CD14-positive monocyte (primary cell): Measurements from ENCODE around the gene NAPB. TPM values are rescaled to one million over a fixed set of nuclear protein-coding genes. Genes with fewer than 3 reads are reported as not detected.
A peak's percentile ranks its signal among the peaks of the same experiment; 100 is the strongest.

ENCODE experiments used
- DNase-seq, 3 donors: peaks; one replicate each; pipeline ENCODE4 v3.0.0-alpha.2; 2011 to 2022
- H2AFZ ChIP-seq: 2 replicates; pipeline ENCODE4 v1.6.0; 2012; ENCODE audit warnings: mild to moderate bottlenecking, low read depth, low read length, inconsistent platforms; ENCODE audit not compliant: insufficient read depth, poor library complexity, severe bottlenecking
- H3K27ac ChIP-seq, 2 donors: 1 replicate in 1 of 2; 2 replicates in 1 of 2; pipeline ENCODE4 v1.5.1; 2012 to 2013; ENCODE audit warnings: low read length in 2 of 2, control low read depth in 1 of 2, inconsistent platforms in 1 of 2, low read depth in 1 of 2, mild to moderate bottlenecking in 1 of 2
- H3K27me3 ChIP-seq, 2 donors: one replicate each; pipeline versions ENCODE4 v1.6.0 to v1.6.1; 2011 to 2013; ENCODE audit warnings: low read length in 2 of 2; ENCODE audit not compliant: control insufficient read depth in 2 of 2, insufficient read depth in 2 of 2
- H3K36me3 ChIP-seq, 2 donors: replicated peaks in 1 of 2; 1 replicate in 1 of 2; 2 replicates in 1 of 2; pipeline versions ENCODE4 v1.5.1 to v1.6.1; 2012 to 2013; ENCODE audit warnings: low read length in 2 of 2, control low read depth in 1 of 2, inconsistent platforms in 1 of 2, mild to moderate bottlenecking in 1 of 2; ENCODE audit not compliant: insufficient read depth in 2 of 2, control insufficient read depth in 1 of 2
- H3K4me1 ChIP-seq, 2 donors: 1 replicate in 1 of 2; 2 replicates in 1 of 2; pipeline versions ENCODE4 v1.5.1 to v1.6.1; 2012 to 2013; ENCODE audit warnings: low read length in 2 of 2, control low read depth in 1 of 2, inconsistent platforms in 1 of 2, mild to moderate bottlenecking in 1 of 2, moderate library complexity in 1 of 2; ENCODE audit not compliant: insufficient read depth in 2 of 2, control insufficient read depth in 1 of 2
- H3K4me2 ChIP-seq: replicated peaks from 2 replicates; pipeline ENCODE3; 2012; ENCODE audit warnings: low read length, moderate library complexity, mild to moderate bottlenecking; ENCODE audit not compliant: poor library complexity, severe bottlenecking; ENCODE audit errors: extremely low read depth
- H3K4me3 ChIP-seq, 3 experiments: fragments of 200-600 bp in 1 of 3; sonication (generic) in 1 of 3; replicated peaks in 1 of 3; 1 replicate in 2 of 3; 2 replicates in 1 of 3; pipeline ENCODE4 v1.5.1; 2011 to 2013; ENCODE audit warnings: low read length in 3 of 3, mild to moderate bottlenecking in 3 of 3, control low read depth in 2 of 3, low read depth in 2 of 3, inconsistent platforms in 1 of 3, moderate library complexity in 1 of 3
- H3K79me2 ChIP-seq: 2 replicates; pipeline ENCODE4 v1.6.0; 2012; ENCODE audit warnings: mild to moderate bottlenecking, control low read depth, inconsistent platforms, low read length, moderate library complexity; ENCODE audit not compliant: insufficient read depth
- H3K9ac ChIP-seq: 2 replicates; pipeline ENCODE4 v1.6.0; 2017; ENCODE audit warnings: low read length, mild to moderate bottlenecking; ENCODE audit not compliant: insufficient read depth, poor library complexity, severe bottlenecking
- H3K9me3 ChIP-seq, 2 donors: replicated peaks in 1 of 2; 1 replicate in 1 of 2; 2 replicates in 1 of 2; pipeline versions ENCODE4 v1.5.1 to v1.6.1; 2012 to 2013; ENCODE audit warnings: low read length in 2 of 2, control low read depth in 1 of 2; ENCODE audit not compliant: control insufficient read depth in 1 of 2, insufficient read depth in 1 of 2
- H4K20me1 ChIP-seq: 2 replicates; pipeline ENCODE4 v1.6.0; 2012; ENCODE audit warnings: mild to moderate bottlenecking, low read length, control low read depth, moderate library complexity; ENCODE audit not compliant: insufficient read depth
- H3K27ac Mint-ChIP-seq, 7 donors: one replicate each; pipeline ENCODE4 v1.8.0; 2020; ENCODE audit warnings: mild to moderate bottlenecking in 7 of 7, mixed read lengths in 7 of 7, moderate library complexity in 6 of 7, inconsistent platforms in 2 of 7
- H3K27me3 Mint-ChIP-seq, 3 donors: one replicate each; pipeline ENCODE4 v1.8.0; 2021 to 2022; ENCODE audit warnings: low read depth in 3 of 3, mild to moderate bottlenecking in 3 of 3, mixed read lengths in 3 of 3, moderate library complexity in 3 of 3, inconsistent platforms in 1 of 3
- H3K36me3 Mint-ChIP-seq, 2 donors: one replicate each; pipeline ENCODE4 v1.8.0; 2020; ENCODE audit warnings: mixed read lengths in 2 of 2, inconsistent platforms in 1 of 2, mild to moderate bottlenecking in 1 of 2
- H3K4me1 Mint-ChIP-seq: one replicate; pipeline ENCODE4 v1.8.0; 2020; ENCODE audit warnings: mild to moderate bottlenecking, mixed read lengths
- H3K4me3 Mint-ChIP-seq, 2 donors: one replicate each; pipeline ENCODE4 v1.8.0; 2020; ENCODE audit warnings: mild to moderate bottlenecking in 2 of 2, mixed read lengths in 2 of 2, moderate library complexity in 1 of 2
- H3K9me3 Mint-ChIP-seq, 7 donors: one replicate each; pipeline ENCODE4 v1.8.0; 2020 to 2022; ENCODE audit warnings: mixed read lengths in 7 of 7, mild to moderate bottlenecking in 6 of 7, moderate library complexity in 6 of 7, inconsistent platforms in 2 of 7
- CTCF ChIP-seq: fragments of 200-600 bp; IDR thresholded peaks from one replicate; pipeline ENCODE4 v1.8.0; 2022; ENCODE audit warnings: antibody characterized with exemption, mild to moderate bottlenecking
- WGBS: methylation state at CpG from one replicate; pipeline ENCODE4 v1.1.5; 2013; ENCODE audit warnings: missing lambda C conversion rate; ENCODE audit not compliant: insufficient coverage; 5-methylcytosine and 5-hydroxymethylcytosine counted together
- intact Hi-C, 2 donors: fragments of 100-400 bp; cut with micrococcal nuclease; formaldehyde crosslinking; loops; one replicate each; pipeline versions ENCODE4 v1.15.0 to v1.15.1; 2023
- polyA plus RNA-seq, 3 donors: library from polyadenylated mRNA; depleted of rRNA in 1 of 3; unstranded in 2 of 3; stranded (reverse) in 1 of 3; fragments of 300-500 nt in 2 of 3; fragments of >200 nt in 1 of 3; fragmentation: Illumina TruSeq in 2 of 3; gene quantifications; 1 replicate in 2 of 3; 2 replicates in 1 of 3; pipeline ENCODE4 v1.2.3, GENCODE V29; 2012 to 2021

NAPB gene
- polyA plus RNA-seq, 3 donors: 2.4 to 6.3 (median 2.6) TPM

GRCh38 chr20:23455639-23456038, 34.4 kb upstream of the NAPB start:
- H3K4me1 ChIP-seq: no peaks in the 10 kb centered on the region
- 73% methylated on average over 6 of the region's 7 CpGs for WGBS
- H3K27me3 ChIP-seq: no peaks in the 10 kb centered on the region
- Mint-ChIP-seq H3K27ac (peak overlapping the region in 1 of 7 donors; percentile 4), H3K4me1 (peaks cover 11% of the 10 kb centered on the region), H3K27me3 (peaks cover 2 to 6% (median 2%) of the 10 kb centered on the region in 3 donors), H3K36me3 (no peaks in the 10 kb centered on the region), H3K9me3 (peaks cover 0 to 4% (median 0%) of the 10 kb centered on the region in 7 donors), H3K4me3 (no peak overlapping the region)
- H3K4me2 ChIP-seq: no peak overlapping the region
- H3K79me2 ChIP-seq: no peaks in the 10 kb centered on the region
- no peak overlapping the region for H3K4me3 ChIP-seq
- no peaks in the 10 kb centered on the region for H3K36me3 ChIP-seq
- intact Hi-C loops: no loop called here
- TF ChIP-seq CTCF: no peak
- no peak overlapping the region for H3K9ac ChIP-seq
- no peaks in the 10 kb centered on the region for H4K20me1 ChIP-seq
- no peak overlapping the region for H2AFZ ChIP-seq
- H3K9me3 ChIP-seq: no peaks in the 10 kb centered on the region
- no peak overlapping the region for H3K27ac ChIP-seq
- no peak for DNase-seq

- H3K4me3 Mint-ChIP-seq: no peak overlapping the region
- no peaks in the 10 kb centered on the region for H4K20me1 ChIP-seq
- no peaks in the 10 kb centered on the region for H3K36me3 ChIP-seq
- no peaks in the 10 kb centered on the region for H3K36me3 Mint-ChIP-seq
- H3K4me3 ChIP-seq: no peak overlapping the region
- H3K4me1 ChIP-seq: no peaks in the 10 kb centered on the region
- no peak for TF ChIP-seq CTCF
- no peak overlapping the region for H3K27ac ChIP-seq
- H2AFZ ChIP-seq: no peak overlapping the region
- peaks cover 0 to 4% (median 0%) of the 10 kb centered on the region in 7 donors for H3K9me3 Mint-ChIP-seq
- H3K27ac Mint-ChIP-seq: no peak overlapping the region
- no peak overlapping the region for H3K9ac ChIP-seq
- H3K79me2 ChIP-seq: no peaks in the 10 kb centered on the region
- intact Hi-C loops: no loop called here
- WGBS: no CpG with 5 or more reads among the region's 1 CpG
- no peak for DNase-seq
- peaks cover 11% of the 10 kb centered on the region for H3K4me1 Mint-ChIP-seq
- no peaks in the 10 kb centered on the region for H3K27me3 ChIP-seq
- H3K27me3 Mint-ChIP-seq: peaks cover 2 to 6% (median 2%) of the 10 kb centered on the region in 3 donors
- no peak overlapping the region for H3K4me2 ChIP-seq
- no peaks in the 10 kb centered on the region for H3K9me3 ChIP-seq
Measured at GRCh38 chr20:23454816-23455215, 33.5 kb upstream of the NAPB start.
